GM12878 (cell line): Measurements from ENCODE around the gene C2orf69. TPM values are rescaled to one million over a fixed set of nuclear protein-coding genes. Genes with fewer than 3 reads are reported as not detected.

Experiments
- ATAC-seq: fragments of 200-7000 bp; cut with Tn5 transposase; 3 replicates; pipeline ENCODE4 v1.9.1; 2020; ENCODE audit warnings: mild to moderate bottlenecking, moderate library complexity
- BruUV-seq: library from RNA; stranded (reverse); fragments of 400-500 nt; replicated peaks from 2 replicates; lab custom pipeline; 2021; lab: Mats Ljungman, UMichigan
- CTCF ChIA-PET: fragments of 300-600 bp; sonication (Branson Sonifier 250); formaldehyde crosslinking; extraction: SDS; loops from one replicate; lab custom pipeline; 2021; ENCODE audit warnings: inconsistent platforms; lab: Yijun Ruan, JAX
- POLR2A ChIA-PET: fragments of 350-600 bp; formaldehyde crosslinking; extraction: SDS; loops from one replicate; lab custom pipeline; 2021; ENCODE audit warnings: inconsistent platforms; lab: Charles Lee
- RAD21 ChIA-PET: fragments of 300-600 bp; sonication (Branson Sonifier 250); formaldehyde crosslinking; loops from one replicate; lab custom pipeline; 2023; ENCODE audit warnings: antibody characterized with exemption; ENCODE audit not compliant: unreplicated experiment; lab: Charles Lee
- SMC1A ChIA-PET: fragments of 300-600 bp; sonication (Branson Sonifier 250); formaldehyde crosslinking; loops from one replicate; lab custom pipeline; 2023; ENCODE audit not compliant: unreplicated experiment, uncharacterized antibody; lab: Charles Lee
- DNase-seq: peaks from one replicate; pipeline ENCODE4 v3.0.0-alpha.2; 2011; ENCODE audit warnings: low read depth, low spot score
- FAIRE-seq: peaks from 3 replicates; lab custom pipeline; 2011; peaks lifted over from hg19 to GRCh38; lab: Jason Lieb, UNC
- H2AFZ ChIP-seq: 2 replicates; pipeline ENCODE4 v1.6.0; 2011; ENCODE audit warnings: low read depth, low read length, control low read depth; ENCODE audit not compliant: control insufficient read depth
- H3K27ac ChIP-seq: 2 replicates; pipeline ENCODE4 v1.5.1; 2011; ENCODE audit warnings: control low read depth; ENCODE audit not compliant: control insufficient read depth, insufficient read depth
- H3K27me3 ChIP-seq, 2 experiments: replicated peaks in 1 of 2; 2 replicates each; pipeline versions ENCODE4 v1.6.0 to v1.6.1; 2011; ENCODE audit warnings: low read length in 1 of 2; ENCODE audit not compliant: control insufficient read depth in 2 of 2, insufficient read depth in 2 of 2
- H3K36me3 ChIP-seq, 2 experiments: 2 replicates each; pipeline ENCODE4 v1.5.1; 2011; ENCODE audit warnings: low read length in 1 of 2; ENCODE audit not compliant: control insufficient read depth in 2 of 2, insufficient read depth in 2 of 2
- H3K4me1 ChIP-seq: 2 replicates; pipeline ENCODE4 v1.6.1; 2011; ENCODE audit warnings: mild to moderate bottlenecking, low read length, moderate library complexity, mixed read lengths; ENCODE audit not compliant: control insufficient read depth, insufficient read depth
- H3K4me2 ChIP-seq: 2 replicates; pipeline ENCODE4 v1.6.0; 2011; ENCODE audit warnings: control low read depth; ENCODE audit not compliant: control insufficient read depth, insufficient read depth
- H3K4me3 ChIP-seq: fragments of 200-600 bp; sonication (generic); 2 replicates; pipeline ENCODE4 v1.5.1; 2016
- H3K79me2 ChIP-seq: 2 replicates; pipeline ENCODE4 v1.6.0; 2011; ENCODE audit warnings: low read length; ENCODE audit not compliant: control insufficient read depth, insufficient read depth
- H3K9ac ChIP-seq: 2 replicates; pipeline ENCODE4 v1.8.0; 2011; ENCODE audit warnings: low read length, control low read depth, mixed read lengths; ENCODE audit not compliant: control insufficient read depth, insufficient read depth
- H3K9me3 ChIP-seq: replicated peaks from 3 replicates; pipeline ENCODE4 v1.5.1; 2011; ENCODE audit warnings: mild to moderate bottlenecking, low read length; ENCODE audit not compliant: control insufficient read depth, insufficient read depth
- H4K20me1 ChIP-seq: 2 replicates; pipeline ENCODE4 v1.6.0; 2011; ENCODE audit not compliant: control insufficient read depth, insufficient read depth
- CHD2 ChIP-seq: IDR thresholded peaks from 2 replicates; pipeline ENCODE4 v1.6.1; 2011; ENCODE audit warnings: low read depth, low read length, improper control_type of control experiment, borderline replicate concordance
- CREM ChIP-seq: IDR thresholded peaks from 2 replicates; pipeline ENCODE4 v1.6.1; 2014; ENCODE audit warnings: antibody characterized with exemption, low read depth
- CTCF ChIP-seq, 3 experiments: IDR thresholded peaks in 2 of 3; conservative IDR thresholded peaks in 1 of 3; 2 replicates each; pipeline ENCODE4 v1.5.1; 2011; ENCODE audit warnings: low read depth in 3 of 3, low read length in 3 of 3, mild to moderate bottlenecking in 3 of 3, control low read depth in 2 of 3, moderate library complexity in 2 of 3, inconsistent platforms in 1 of 3, mixed read lengths in 1 of 3; ENCODE audit not compliant: control insufficient read depth in 2 of 3, insufficient read depth in 1 of 3; ENCODE audit errors: extremely low read depth in 1 of 3
- HCFC1 ChIP-seq: fragments of 150-350 bp; IDR thresholded peaks from 2 replicates; pipeline ENCODE4 v1.6.1; 2014; ENCODE audit warnings: low read length
- IKZF1 ChIP-seq: fragments of 450-650 bp; conservative IDR thresholded peaks from 2 replicates; pipeline ENCODE4 v1.6.1; 2017; ENCODE audit warnings: antibody characterized with exemption, mild to moderate bottlenecking
- JUND ChIP-seq: IDR thresholded peaks from 2 replicates; pipeline ENCODE4 v1.6.1; 2012; ENCODE audit warnings: low read depth, mild to moderate bottlenecking, low read length, improper control_type of control experiment, moderate library complexity
- NFYB ChIP-seq: IDR thresholded peaks from 2 replicates; pipeline ENCODE4 v1.6.1; 2011; ENCODE audit warnings: low read depth, mild to moderate bottlenecking, low read length, improper control_type of control experiment, moderate library complexity; ENCODE audit not compliant: insufficient read depth
- NR2C2 ChIP-seq: IDR thresholded peaks from 2 replicates; pipeline ENCODE4 v1.6.1; 2011; ENCODE audit warnings: borderline replicate concordance, low read depth; ENCODE audit not compliant: control insufficient read depth, insufficient read length
- SREBF1 ChIP-seq: IDR thresholded peaks from 2 replicates; pipeline ENCODE4 v1.6.1; 2012; ENCODE audit warnings: mild to moderate bottlenecking, low read length
- whole genome bisulfite sequencing: methylation state at CpG from one replicate; pipeline ENCODE4 v1.1.6; 2016; ENCODE audit warnings: low lambda C conversion rate; ENCODE audit not compliant: insufficient replicate concordance, insufficient coverage; ENCODE audit errors: missing lambda C conversion rate; 5-methylcytosine and 5-hydroxymethylcytosine counted together
- in situ Hi-C: fragments of 300-500 bp; cut with MboI; formaldehyde crosslinking; loops from 9 replicates; pipeline ENCODE4 v1.14.3; 2018; ENCODE audit warnings: mixed read lengths
- intact Hi-C: fragments of 100-400 bp; cut with micrococcal nuclease; formaldehyde crosslinking; loops from one replicate; pipeline ENCODE4 v1.14.2; 2022; ENCODE audit not compliant: unreplicated experiment
- polyA plus RNA-seq, 11 experiments: library from polyadenylated mRNA; depleted of rRNA in 4 of 11; unstranded in 6 of 11; stranded (reverse) in 5 of 11; fragments of >200 nt; fragmentation: Nextera tagmentation in 4 of 11; fragmentation: Illumina TruSeq in 1 of 11; extraction: Ambion mirVana in 4 of 11; extraction: Trizol in 1 of 11; gene quantifications; 1 replicate in 1 of 11; 2 replicates in 10 of 11; pipeline versions ENCODE4 v1.2.1 to v1.2.3, GENCODE V29; 2011 to 2016; ENCODE audit warnings: inconsistent platforms in 2 of 11, missing spikeins in 2 of 11, low read depth in 1 of 11
- total RNA-seq, 4 experiments: library from RNA; depleted of rRNA in 3 of 4; stranded (reverse); fragments of >200 nt in 3 of 4; fragmentation: Illumina TruSeq in 1 of 4; extraction: Trizol in 1 of 4; gene quantifications; 2 replicates each; pipeline versions ENCODE4 v1.2.1 to v1.2.3, GENCODE V29; 2013 to 2021

C2orf69 gene
- total and polyA plus RNA-seq, 10 of the 15 experiments (the other 5 are each of a cell fraction or from before 2014, with no cell fraction given) = 6.3 to 20.3 (median 11.1) TPM

DNA sequence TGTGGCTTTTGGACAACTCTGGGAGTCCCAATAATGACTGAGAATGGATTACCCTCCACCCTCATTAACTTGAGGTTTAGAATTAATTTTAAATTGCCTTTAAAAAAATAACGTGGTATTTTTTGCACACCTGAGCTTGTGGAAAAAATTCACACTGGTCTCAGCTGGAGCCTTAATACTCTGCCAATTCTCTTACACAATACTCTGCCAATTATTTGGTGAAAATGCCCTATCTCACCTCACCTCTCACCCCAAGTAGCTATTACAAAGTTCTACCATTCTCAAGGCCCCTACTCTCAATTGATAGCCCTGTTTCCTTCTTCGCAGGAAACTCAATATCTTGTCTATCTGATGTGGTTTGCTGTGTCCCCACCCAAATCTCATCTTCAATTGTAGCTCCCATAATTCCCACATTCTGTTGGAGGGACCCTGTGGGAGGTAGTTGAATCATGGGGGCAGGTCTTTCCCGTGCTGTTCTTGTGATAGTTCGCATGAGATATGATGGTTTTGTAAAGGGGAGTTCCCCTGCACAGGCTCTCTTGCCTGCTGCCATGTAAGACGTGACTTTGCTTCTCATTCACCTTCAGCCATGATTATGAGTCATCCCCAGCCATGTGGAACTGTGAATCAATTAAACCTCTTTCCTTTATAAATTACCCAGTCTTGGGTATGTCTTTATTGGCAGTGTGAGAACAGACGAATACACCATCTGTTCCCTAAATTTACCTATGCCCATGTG, 27.4 kb upstream of the C2orf69 start:
- ChIA-PET CTCF (no interaction called here), POLR2A (no interaction called here), SMC1A (no interaction called here), RAD21 (no interaction called here)
- Histone ChIP-seq H3K9me3 (peaks cover 4% of the 10 kb centered on the region; the same call in 2 of the 3 replicates), H3K79me2 (no peaks in the 10 kb centered on the region), H4K20me1 (no peaks in the 10 kb centered on the region), H3K9ac (no peak overlapping the region), H2AFZ (no peak overlapping the region), H3K27me3 (no peaks in the 10 kb centered on the region; a peak in 1 of 4 replicates), H3K4me2 (no peak overlapping the region), H3K4me1 (no peaks in the 10 kb centered on the region), H3K4me3 (no peak overlapping the region), H3K36me3 (no peaks in the 10 kb centered on the region), H3K27ac (no peak overlapping the region)
- no peak for FAIRE-seq
- TF ChIP-seq HCFC1 = no peak
- no peak for TF ChIP-seq NR2C2
- TF ChIP-seq IKZF1 = no peak
- no peak for TF ChIP-seq SREBF1
- TF ChIP-seq CTCF (IDR thresholded peaks at IDR 0.05 in 2 of 3, conservative IDR thresholded peaks at IDR 0.05 in 1 of 3; ENCODE audit: control insufficient read depth in 2 of 3, extremely low read depth in 1 of 3, insufficient read depth in 1 of 3, low read depth in 3 of 3, low read length in 3 of 3) = no peak
- TF ChIP-seq CHD2 = no peak
- no peak for TF ChIP-seq NFYB
- TF ChIP-seq CREM = no peak
- TF ChIP-seq JUND = no peak
- DNase-seq = no peak
- no TSS peak for BruUV-seq
- ATAC-seq = no peak
- in situ Hi-C loops (no loop called here), intact Hi-C loops (no loop called here)
- 48% methylated on average over 6 of the region's 6 CpGs for WGBS
